HCT116 (cell line): ENCODE results near the gene DTD2.

Experiments
- CEBPB ChIP-seq: IDR thresholded peaks from 2 replicates; pipeline ENCODE4 v1.6.1; 2012; ENCODE audit warnings: low read depth
- EZH2 ChIP-seq: fragments of 200-600 bp; sonication (generic); IDR thresholded peaks from 2 replicates; pipeline ENCODE4 v1.6.1; 2017; ENCODE audit warnings: antibody characterized with exemption, mixed run types
- EZH2phosphoT487 ChIP-seq: fragments of 200-600 bp; IDR thresholded peaks from 2 replicates; pipeline ENCODE4 v1.6.1; 2018; ENCODE audit warnings: antibody characterized with exemption, borderline replicate concordance
- POLR2A ChIP-seq: IDR thresholded peaks from 2 replicates; pipeline ENCODE4 v1.7.0; 2011; ENCODE audit warnings: borderline replicate concordance; ENCODE audit not compliant: insufficient read depth, insufficient read length; ENCODE audit errors: extremely low read depth
- POLR2AphosphoS5 ChIP-seq: IDR thresholded peaks from 2 replicates; pipeline ENCODE4 v1.6.1; 2011; ENCODE audit warnings: mild to moderate bottlenecking, low read depth, low read length, moderate library complexity
- RAD21 ChIP-seq: IDR thresholded peaks from 2 replicates; pipeline ENCODE4 v1.6.1; 2012; ENCODE audit warnings: low read depth, mild to moderate bottlenecking
- SP1 ChIP-seq: IDR thresholded peaks from 2 replicates; pipeline ENCODE4 v1.6.1; 2012; ENCODE audit warnings: low read depth
- TCF7L2 ChIP-seq: IDR thresholded peaks from 2 replicates; pipeline ENCODE4 v1.7.0; 2011; ENCODE audit warnings: borderline replicate concordance, inconsistent platforms; ENCODE audit not compliant: insufficient read depth, insufficient read length; ENCODE audit errors: extremely low read depth
- YY1 ChIP-seq: IDR thresholded peaks from 2 replicates; pipeline ENCODE4 v1.6.1; 2011; ENCODE audit warnings: low read length, low read depth, moderate library complexity, mild to moderate bottlenecking; ENCODE audit not compliant: insufficient replicate concordance; ENCODE audit errors: extremely low read depth
- ZFX ChIP-seq: fragments of 450-650 bp; IDR thresholded peaks from 2 replicates; pipeline ENCODE4 v1.6.1; 2017
- TF ChIP-seq, protein P1 (sequence below), 3 experiments: fragments of 200-600 bp in 1 of 3; sonication (generic) in 1 of 3; IDR thresholded peaks in 2 of 3; conservative IDR thresholded peaks in 1 of 3; 2 replicates each; pipeline ENCODE4 v1.5.1; 2012 to 2017; ENCODE audit warnings: low read depth in 2 of 3, low read length in 2 of 3, antibody characterized with exemption in 1 of 3, borderline replicate concordance in 1 of 3, control low read depth in 1 of 3, mild to moderate bottlenecking in 1 of 3, mixed read lengths in 1 of 3, mixed run types in 1 of 3, moderate library complexity in 1 of 3; ENCODE audit not compliant: insufficient read depth in 1 of 3
- TF ChIP-seq, protein P2 (sequence below): IDR thresholded peaks from 2 replicates; pipeline ENCODE4 v1.6.1; 2012

DNA sequence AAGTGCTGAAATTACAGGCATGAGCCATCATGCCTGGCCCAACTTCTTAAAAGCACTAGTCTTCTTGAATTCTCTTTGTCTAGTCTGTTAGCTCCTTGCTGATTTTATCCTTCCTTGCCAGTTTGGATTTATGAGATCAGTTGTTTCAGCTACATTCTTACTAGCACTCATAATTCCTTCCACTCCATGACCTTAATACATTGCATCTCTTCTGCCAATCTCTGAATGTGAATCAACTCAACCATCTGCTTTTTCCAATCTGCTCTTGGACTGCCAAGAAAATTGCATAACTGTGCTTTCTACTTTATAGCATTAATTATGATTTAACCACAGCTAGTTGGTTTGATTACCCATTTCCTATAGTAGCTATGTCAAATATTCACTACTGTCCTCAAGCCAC, 22.0 kb downstream of the DTD2 start:
- TF ChIP-seq, protein P1, sequence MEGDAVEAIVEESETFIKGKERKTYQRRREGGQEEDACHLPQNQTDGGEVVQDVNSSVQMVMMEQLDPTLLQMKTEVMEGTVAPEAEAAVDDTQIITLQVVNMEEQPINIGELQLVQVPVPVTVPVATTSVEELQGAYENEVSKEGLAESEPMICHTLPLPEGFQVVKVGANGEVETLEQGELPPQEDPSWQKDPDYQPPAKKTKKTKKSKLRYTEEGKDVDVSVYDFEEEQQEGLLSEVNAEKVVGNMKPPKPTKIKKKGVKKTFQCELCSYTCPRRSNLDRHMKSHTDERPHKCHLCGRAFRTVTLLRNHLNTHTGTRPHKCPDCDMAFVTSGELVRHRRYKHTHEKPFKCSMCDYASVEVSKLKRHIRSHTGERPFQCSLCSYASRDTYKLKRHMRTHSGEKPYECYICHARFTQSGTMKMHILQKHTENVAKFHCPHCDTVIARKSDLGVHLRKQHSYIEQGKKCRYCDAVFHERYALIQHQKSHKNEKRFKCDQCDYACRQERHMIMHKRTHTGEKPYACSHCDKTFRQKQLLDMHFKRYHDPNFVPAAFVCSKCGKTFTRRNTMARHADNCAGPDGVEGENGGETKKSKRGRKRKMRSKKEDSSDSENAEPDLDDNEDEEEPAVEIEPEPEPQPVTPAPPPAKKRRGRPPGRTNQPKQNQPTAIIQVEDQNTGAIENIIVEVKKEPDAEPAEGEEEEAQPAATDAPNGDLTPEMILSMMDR (IDR thresholded peaks at IDR 0.05 in 2 of 3, conservative IDR thresholded peaks at IDR 0.05 in 1 of 3; ENCODE audit: borderline replicate concordance in 1 of 3, insufficient read depth in 1 of 3, low read depth in 2 of 3, low read length in 2 of 3): no peak
- no peak for TF ChIP-seq EZH2
- TF ChIP-seq POLR2A: no peak
- no peak for TF ChIP-seq SP1
- TF ChIP-seq POLR2AphosphoS5: no peak
- TF ChIP-seq RAD21: no peak
- no peak for TF ChIP-seq ZFX
- no peak for TF ChIP-seq EZH2phosphoT487
- TF ChIP-seq CEBPB: no peak
- TF ChIP-seq TCF7L2: no peak
- TF ChIP-seq YY1: no peak
- TF ChIP-seq, protein P2, sequence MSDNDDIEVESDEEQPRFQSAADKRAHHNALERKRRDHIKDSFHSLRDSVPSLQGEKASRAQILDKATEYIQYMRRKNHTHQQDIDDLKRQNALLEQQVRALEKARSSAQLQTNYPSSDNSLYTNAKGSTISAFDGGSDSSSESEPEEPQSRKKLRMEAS: no peak
